Keratinocyte (primary cell): ENCODE measurements around the gene MEGF11.

ENCODE experiments used
- CTCF ChIP-seq, 3 experiments: IDR thresholded peaks in 1 of 3; conservative IDR thresholded peaks in 1 of 3; optimal IDR thresholded peaks in 1 of 3; 2 replicates in 2 of 3; 3 replicates in 1 of 3; pipeline versions ENCODE3 to v1.5.1; 2011; ENCODE audit warnings: low read length in 3 of 3, mild to moderate bottlenecking in 3 of 3, moderate library complexity in 2 of 3, control low read depth in 1 of 3, inconsistent platforms in 1 of 3; ENCODE audit not compliant: insufficient read depth in 2 of 3; ENCODE audit errors: extremely low read depth in 1 of 3
- EZH2 ChIP-seq: IDR thresholded peaks from one replicate; pipeline ENCODE4 v1.6.1; 2012; ENCODE audit warnings: inconsistent platforms, mild to moderate bottlenecking, low read length, moderate library complexity

DNA sequence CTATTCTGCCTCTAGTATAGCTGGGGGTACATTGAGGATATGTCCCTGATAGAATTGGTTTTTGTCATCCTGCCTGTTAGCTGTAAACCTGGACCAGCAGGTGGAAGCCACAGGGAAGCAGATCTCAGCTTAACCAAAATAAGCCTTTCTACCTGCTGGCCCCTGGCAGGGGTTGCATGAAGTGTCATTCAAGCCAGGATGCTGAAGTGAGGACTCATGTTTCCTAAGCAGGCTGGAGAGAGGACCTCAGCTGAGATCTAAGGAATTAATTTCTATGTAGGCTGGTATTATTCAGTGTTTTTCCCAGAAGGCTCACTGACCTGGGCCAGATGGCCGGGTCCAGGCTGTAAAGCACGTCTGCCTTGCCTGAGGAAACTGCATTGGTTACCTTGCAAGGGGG is 128.9 kb downstream of the MEGF11 start:
- no peak for TF ChIP-seq EZH2
- TF ChIP-seq CTCF (optimal IDR thresholded peaks at IDR 0.05 in 1 of 3, IDR thresholded peaks at IDR 0.05 in 1 of 3, conservative IDR thresholded peaks at IDR 0.05 in 1 of 3; ENCODE audit: extremely low read depth in 1 of 3, insufficient read depth in 2 of 3, low read length in 3 of 3): no peak
